ENCODE measurements around the gene MT1M.

MT1M gene

DNA sequence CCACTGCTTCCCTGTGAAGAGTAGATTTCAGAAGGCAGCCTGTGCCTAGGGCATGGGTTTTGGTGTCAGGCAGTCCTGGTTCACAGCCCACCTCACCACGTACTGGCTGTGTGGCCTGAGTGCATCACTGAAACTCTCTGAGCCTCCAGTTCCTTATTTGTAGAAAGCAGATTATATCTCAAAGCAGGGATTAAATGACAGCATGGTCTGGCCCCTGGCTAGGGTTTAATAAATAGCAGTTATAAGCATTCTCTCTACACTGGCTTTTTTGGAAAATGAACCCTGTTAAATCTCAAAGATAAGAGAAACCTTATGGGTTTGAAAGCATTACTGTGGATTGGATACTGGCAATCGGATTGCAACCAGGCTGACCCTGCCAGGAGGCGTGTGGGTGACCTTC, 2.9 kb upstream of the MT1M start:
- no peak for DNase-seq

DNA sequence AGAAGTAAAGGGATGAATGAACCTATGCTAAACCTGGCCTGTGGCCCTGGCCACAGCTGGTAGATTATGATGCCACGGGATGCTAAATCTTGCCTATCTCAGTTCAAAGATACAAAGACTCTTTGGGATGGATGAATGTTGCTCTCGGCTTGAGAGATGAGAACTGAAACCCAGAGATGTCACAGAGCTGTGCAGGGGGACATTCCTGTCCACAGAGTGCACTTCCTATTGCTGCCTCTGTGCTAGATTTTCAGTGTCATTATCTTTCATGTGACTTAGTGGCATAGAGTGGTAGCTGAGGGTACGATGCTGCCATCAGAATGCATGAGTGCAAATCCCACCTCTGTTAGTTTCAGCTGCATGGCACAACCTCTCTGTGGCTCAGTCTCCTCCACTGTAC, 2.3 kb upstream of the MT1M start:
- no peak for DNase-seq

DNA sequence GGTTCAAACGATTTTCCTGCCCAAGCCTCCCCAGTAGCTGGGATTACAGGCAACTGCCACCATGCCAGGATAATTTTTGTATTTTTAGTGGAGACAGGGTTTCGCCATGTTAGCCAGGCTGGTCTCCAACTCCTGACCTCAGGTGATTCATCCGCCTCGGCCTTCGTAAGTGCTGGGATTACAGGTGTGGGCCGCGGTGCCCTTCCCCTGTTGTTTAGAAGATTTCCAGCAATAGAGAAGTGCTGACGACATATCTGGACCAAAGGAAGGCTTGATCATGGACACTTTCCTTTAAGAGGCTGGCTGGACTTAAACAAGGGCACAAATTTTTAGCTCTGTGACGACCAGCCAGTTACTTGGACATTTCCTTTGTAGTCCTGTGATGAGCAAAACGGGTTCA, 1.3 kb upstream of the MT1M start:
- no peak for DNase-seq

DNA sequence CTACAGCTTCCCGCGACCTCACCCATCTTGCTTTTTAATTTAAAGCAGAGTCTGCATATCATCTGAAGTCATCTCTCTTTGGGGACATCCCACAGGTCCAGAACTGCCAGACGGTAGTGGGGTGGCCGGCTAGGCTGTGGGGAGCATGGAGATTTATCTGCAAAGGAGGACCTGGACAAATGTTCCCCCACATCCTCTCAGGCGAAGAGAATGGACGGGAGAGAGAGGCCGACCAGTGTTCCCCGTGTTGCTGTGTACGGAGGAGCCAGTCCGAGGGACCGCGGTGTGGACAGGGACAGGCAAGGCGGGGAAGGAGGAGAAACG, 665 bp upstream of the MT1M start:
- no peak for DNase-seq

DNA sequence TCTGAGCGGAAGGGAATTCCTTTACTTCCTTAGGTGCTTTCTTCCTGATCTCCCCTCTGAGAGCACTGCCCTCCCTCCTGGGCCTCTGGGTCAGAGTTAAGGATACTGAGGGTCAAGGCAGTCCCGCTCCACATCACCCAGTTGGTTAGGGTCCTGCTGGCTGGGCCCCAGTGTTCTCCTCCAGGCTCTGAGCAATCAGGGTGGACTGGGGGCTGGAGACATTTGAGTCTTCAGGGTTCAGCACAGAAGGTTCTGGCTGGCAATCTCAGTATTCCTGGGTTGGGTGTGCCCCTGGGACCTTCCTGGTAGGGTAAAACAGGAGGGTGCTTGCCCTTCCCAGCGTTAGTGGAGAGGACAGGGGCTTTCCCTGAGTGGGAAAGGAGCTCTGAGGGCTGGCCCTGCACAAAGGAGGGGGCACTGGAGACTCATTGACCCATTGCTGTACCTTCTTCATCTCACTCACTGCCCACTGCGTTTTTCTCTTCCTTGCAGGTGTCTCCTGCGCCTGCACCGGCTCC, 448 bp downstream of the MT1M start:
- DNase-seq = no peak

DNA sequence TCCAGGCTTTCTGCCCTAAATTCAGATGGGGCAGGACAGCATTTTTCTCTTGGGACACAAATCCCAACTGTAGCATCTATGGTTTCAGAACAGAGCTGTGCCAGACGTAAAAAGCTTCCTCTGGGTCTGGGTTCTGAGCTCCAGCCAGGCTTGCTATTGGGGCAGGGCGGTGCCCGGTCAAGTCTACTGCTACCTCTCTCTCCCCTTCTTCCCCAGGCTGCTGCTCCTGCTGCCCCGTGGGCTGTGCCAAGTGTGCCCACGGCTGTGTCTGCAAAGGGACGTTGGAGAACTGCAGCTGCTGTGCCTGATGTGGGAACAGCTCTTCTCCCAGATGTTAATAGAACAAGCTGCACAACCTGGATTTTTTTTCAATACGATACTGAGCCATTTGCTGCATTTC, 1.1 kb downstream of the MT1M start:
- DNase-seq = no peak

DNA sequence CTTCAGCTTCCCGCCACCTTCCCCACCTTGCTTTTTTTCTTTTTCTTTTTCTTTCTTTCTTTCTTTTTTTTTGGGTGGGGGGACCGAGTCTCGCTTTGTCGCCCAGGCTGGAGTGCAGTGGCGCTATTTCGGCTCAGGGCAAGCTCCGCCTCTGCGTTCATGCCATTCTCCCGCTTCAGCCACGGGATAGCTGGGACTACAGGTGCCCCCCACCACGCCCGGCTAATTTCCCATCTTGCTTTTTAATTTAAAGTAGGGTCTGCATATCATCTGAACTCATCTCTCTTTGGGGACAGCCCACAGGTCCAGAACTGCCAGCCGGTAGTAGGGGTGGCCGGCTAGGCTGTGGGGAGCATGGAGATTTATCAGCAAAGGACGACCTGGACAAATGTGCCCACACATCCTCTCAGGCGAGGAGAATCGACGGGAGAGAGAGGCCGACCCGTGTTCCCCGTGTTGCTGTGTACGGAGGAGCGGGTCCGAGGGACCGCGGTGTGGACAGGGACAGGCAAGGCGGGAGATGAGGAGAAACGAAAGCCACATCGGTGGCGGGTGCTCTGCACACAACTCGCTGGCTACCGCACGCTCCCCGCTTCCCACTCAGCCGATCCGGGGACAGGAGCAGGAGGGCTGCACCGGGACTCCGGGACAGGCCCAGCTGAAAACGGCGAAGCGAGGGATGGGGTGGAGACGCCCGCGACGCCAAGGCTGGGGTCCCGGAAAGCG, 2.4 kb downstream of the MT1M start:
- no peak for DNase-seq

DNA sequence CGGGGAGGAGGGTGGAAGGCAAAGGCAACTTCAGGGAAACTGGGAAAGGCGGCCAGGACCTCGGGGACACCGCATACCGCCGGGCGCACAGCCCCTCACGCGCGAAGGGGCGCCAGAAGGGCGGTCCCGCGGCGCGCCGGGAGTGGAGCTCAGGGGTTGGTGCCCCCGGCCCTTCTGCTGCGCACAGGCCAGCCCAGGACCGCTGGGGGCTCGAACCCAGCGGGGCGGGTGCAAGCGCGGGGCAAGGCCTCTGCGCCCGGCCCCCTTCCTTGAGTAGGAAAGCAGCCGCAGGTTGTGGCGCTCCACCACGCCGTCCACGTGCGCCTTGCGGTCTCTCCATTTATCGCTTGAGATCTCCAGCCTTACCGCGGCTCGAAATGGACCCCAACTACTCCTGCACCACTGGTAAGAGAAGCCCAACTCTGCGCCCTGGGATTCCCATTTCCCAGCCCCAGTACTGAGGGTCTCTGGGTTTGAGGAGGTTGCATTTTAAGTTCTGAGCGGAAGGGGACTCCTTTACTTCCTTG, 3.0 kb downstream of the MT1M start:
- no peak for DNase-seq

DNA sequence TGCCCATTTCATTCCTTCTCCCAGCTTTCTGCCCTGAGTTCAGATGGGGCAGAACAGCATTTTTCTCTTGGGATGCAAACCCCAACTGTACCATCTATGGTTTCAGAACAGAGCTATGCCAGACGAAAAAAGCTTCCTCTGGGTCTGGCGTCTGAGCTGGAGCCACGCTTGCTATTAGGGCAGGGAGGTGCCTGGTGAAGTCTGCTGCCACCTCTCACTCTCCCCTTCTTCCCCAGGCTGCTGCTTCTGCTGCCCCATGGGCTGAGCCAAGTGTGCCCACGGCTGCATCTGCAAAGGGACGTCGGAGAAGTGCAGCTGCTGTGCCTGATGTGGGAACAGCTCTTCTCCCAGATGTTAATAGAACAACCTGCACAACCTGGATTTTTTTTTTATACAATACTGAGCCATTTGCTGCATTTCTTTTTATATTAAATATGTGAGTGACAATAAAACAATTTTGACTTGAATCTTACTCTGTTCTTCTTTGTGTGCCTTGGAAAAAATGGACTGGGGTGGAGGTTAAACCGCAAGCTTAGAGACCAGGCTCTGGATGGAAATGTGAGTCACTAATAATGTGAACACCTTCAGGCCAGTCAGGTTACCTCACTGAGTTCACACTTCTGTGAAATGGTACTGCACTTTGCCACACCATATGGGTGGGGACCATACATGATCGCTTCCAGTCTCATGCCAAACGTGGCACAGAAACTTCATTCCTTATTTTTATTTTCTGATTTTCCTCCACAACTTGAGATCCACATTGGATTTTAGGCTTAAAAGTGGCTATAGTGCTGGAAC, 4.4 kb downstream of the MT1M start:
- no peak for DNase-seq

DNA sequence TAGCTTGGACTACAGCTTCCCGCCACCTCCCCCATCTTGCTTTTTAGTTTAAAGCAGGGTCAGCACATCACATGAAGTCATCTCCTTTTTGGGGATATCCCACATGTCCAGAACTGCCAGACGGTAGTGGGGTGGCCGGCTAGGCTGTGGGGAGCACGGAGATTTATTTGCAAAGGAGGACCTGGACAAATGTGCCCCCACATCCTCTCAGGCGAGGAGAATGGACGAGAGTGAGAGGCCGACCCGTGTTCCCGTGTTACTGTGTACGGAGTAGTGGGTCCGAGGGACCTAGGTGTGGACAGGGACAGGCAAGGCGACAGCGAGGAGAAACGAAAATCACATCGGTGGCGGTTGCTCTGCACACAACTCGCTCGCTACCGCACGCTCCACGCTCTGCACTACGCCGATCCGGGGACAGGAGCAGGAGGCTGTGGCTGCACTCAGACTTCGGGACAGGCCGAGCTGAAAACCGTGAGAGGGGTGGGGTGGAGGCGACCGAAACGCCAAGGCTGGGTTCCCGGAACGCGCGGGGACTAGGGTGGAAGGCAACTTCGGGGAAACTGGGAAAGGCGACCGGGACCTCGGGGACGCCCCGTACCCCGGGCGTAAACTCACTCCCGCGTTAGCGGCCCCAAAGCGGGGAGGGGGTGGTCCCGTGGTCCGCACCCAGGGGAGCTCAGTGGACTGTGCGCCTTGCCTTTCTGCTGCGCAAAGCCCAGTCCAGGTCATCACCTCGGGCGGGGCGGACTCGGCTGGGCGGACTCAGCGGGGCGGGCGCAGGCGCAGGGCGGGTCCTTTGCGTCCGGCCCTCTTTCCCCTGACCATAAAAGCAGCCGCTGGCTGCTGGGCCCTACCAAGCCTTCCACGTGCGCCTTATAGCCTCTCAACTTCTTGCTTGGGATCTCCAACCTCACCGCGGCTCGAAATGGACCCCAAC, 5.6 kb downstream of the MT1M start, which contains the start of gene MT1A:
MT1A (plus strand) TSS at position 853 of the 937 bp plus-strand sequence; CDS start at position 926, 73 bp downstream.
- peak in 1 of 2 experiments; percentile 43 for DNase-seq

DNA sequence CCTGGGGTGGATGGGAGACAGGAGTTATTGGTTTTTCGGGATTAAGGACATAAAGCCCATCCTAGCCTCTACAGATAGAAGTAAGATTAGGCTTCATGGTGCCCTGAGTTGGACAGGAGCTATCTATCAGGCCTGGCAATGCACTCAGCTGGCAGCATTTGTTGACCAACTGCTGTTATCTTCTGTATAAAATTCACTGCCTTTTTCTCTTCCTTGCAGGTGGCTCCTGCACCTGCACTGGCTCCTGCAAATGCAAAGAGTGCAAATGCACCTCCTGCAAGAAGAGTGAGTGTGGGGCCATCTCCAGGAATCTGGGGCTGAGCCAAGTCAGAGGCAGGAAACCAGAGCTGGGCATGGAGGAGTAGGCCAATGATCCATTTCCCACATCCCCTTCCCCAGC, 6.6 kb downstream of the MT1M start:
- no peak for DNase-seq

DNA sequence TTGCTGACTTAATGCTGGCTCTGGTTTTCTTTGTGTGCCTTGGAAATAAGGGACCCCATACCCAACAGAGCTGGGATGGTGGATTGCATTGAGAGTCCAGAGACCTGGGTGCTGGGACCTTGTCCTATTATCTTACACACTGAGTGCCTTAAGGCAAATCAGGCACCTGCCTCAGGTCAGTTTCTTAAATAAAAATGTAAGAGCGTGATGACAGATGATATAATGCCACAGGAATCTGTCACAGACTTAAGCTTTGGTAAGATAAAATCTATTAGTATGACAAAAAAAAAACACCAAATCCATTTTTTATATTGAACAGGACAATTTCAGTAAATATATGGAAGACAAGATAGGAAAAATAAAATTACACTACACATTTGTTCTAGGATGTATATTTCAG, 7.6 kb downstream of the MT1M start:
- DNase-seq = no peak

DNA sequence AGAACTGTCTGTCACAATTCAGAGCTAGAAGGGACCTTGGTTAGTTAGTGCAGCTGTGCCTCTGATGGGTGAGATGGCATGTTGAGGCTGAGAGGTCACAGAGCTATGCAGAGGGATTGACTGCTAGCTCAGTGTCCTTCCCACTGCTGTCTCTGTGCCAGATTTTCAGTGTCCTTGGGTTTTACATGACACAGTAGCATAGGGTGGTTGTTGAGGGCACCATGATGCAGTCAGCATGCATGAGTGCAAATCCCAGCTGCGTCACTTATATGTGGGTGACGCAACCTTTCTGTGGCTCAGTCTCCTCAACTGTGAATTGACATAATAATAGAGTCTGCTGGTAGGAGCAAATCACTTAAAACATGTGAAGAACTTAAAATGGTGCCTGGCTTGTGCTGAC, 8.7 kb downstream of the MT1M start:
- no peak for DNase-seq

DNA sequence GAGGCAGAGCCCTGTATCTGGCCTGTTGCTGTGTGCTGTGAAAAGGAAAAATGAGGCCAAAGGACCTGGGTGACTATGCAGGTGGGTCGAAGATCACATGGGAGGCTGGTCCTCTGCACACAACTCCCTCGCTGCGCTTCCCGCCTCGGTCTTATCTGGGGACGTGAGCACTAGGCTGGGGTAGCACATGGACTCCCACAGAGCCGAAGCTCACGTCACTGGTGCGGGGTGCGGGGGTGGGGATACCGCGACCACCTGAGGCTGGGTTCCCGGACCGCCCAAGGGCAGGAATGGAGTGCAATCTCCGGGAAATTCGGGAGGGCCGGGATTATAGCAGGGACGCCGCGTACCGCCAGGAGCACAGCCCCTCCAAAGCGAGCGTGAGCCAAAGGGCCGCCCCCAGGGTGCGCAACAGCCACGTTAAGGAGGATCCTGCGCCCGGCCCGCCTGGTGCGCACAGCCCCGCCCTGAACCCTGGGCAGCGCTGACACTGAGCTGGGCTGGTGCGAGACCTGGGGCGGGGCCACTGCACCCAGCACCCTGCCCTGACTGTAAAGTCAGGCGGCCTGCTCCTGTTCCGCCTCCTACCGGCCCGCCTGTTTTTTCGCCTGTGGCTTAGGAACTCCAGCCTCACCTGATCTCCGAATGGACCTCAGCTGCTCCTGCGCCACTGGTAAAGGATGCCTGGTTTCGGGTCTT, 10.8 kb downstream of the MT1M start:
- DNase-seq = no peak

DNA sequence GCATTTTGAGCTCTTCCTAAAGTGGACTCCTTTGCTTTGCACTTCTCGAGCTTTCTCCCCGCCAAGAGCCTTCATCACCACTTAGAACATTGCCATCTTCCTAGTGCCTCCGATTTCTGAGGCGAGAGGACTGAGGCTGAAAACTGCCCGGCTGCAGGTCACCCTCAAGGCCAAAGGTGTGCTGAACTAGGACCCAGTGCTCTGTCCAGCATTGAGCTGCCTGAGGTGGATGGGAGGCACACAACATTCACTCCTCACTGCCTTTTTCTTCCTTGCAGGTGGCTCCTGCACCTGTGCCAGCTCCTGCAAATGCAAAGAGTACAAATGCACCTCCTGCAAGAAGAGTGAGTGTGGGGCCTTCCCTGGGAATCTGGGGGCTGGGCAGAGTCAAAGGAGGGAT, 11.4 kb downstream of the MT1M start:
- no peak for DNase-seq

DNA sequence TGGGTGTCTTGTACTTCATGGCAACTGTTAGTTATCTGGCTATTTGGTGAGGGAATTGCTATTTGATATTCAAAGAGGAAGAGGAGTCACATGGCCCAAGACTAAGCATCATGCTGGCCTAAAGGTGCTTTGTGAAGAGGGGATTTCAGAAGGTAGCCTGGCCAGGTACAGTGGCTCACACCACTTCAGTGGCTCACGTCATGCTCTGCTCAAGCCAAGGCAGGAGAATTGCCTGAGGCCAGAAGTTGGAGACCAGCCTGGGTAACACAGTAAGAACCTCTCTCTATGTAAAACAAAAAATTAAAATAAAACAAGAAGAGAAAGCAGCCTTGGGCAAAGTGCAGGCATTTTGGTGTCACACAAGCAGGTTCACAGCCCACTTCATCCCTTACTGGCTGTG, 12.9 kb downstream of the MT1M start:
- DNase-seq = no peak

DNA sequence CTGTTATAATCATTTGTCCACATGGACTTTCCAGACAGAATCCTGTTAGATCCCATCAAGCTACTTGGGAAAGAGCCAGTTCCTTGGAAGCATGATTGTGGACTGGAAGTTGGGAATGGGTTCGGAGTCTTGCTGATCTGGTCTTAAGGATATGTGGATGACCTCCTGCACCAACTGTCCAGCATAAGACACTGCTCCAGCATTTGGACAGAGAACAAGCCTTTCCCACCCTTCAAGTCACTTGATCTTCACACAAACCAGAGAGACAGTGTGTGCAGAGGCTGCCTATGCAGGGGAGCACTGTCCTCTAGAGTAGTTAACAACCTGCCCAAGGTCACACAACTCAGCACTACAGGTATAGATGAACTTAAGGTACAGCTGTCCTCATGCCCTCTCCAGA, 13.4 kb downstream of the MT1M start:
- DNase-seq = no peak

DNA sequence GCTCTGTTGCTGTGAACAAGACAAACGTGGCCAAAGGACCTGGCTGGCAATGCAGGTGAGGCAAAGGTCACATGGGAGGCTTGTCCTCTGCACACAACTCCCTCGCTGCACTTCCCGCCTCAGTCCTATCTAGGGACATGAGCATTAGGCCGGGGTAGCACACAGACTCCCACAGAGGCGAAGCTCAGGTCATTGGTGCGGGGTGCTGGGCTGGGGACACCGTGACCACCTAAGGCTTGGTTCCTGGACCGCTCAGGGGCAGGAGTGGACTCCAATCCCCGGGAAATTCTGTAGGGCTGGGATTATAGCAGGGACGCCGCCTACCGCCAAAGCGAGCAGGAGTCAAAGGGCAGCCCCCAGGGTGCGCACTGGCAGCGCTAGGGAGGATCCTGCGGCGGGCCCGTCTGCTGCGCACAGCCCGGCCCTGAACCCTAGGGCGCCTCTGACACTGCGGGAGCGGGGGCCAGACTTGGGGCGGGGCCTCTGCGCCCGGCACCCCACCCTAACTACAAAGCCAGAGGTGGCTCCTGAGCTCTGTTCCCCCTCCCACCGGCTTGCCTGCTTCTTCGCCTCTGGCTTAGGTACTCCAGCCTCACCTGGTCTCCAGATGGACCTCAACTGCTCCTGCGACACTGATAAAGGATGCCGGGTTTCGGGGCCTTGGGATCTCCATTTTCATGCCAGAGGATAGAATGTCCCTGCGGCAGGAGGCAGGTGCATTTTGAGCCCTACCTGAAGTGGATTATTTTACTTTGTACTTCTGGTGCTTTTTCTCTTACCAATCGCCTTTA, 15.4 kb downstream of the MT1M start:
- no peak for DNase-seq

DNA sequence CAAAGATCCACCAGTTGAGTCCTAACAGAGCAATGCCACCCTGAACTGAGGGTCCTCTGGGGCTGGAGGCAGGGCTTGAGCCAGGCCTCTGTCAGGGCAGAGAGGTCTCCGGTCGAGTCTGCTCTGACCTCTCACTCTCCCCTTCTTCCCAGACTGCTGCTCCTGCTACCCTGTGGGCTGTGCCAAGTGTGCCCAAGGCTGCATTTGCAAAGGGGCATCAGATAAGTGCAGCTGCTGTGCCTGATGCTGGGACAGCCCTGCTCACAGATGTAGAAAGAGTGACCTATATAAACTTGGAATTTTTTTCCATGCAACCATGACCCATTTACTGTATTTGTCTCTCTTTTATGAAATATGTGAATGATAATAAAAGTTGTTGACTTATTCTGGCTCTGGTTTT, 16.8 kb downstream of the MT1M start:
- no peak for DNase-seq

DNA sequence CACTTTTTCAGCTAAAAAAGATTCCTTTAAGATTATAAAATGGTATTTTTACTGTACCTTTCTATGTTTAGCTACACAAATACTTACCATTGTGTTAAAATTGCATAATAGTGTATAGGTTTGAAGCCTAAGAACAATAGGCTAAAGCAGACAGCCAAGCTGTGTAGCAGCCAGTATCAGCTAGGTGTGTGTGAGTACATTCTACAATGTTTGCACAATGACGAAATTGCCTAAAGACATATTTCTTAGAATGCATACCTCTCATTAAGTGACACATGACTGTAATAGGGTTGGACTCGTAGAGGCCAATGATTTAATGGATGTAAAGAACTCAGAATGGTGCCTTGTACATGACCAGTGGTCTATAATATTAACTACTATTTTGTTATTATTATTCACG, 17.4 kb downstream of the MT1M start:
- DNase-seq = no peak

DNA sequence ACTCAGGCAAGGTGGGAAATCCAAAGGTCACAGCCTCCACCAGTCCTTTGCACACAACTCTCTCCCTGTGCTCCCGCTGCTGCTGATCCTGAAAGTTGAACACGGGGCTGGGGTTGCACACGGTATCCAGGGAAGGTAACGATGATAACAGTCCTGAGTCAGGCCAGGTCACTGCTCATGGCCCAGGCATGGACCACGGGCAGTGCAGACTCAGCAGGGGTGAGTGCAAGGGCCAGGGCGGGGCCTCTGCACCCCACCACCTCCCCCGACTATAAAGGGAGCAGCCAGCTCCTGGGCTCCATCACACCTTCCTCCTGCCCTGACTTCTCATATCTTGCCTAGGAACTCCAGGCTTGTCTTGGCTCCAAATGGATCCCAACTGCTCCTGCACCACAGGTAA, 19.1 kb downstream of the MT1M start, which contains the start of gene MT1B:
MT1B (plus strand) TSS at position 301 of the 400 bp plus-strand sequence; CDS start at position 369, 68 bp downstream.
- DNase-seq = no peak

Data from NCI-H526 (cell line).